Activated T-cell treated with anti-CD3 and anti-CD28 coated beads for 48 hours (primary cell): ENCODE data around the gene RNH1.

ENCODE experiments used
- DNase-seq: peaks from one replicate; pipeline ENCODE4 v3.0.0-alpha.2; 2020; ENCODE audit warnings: low read depth

Gene RNH1

DNA sequence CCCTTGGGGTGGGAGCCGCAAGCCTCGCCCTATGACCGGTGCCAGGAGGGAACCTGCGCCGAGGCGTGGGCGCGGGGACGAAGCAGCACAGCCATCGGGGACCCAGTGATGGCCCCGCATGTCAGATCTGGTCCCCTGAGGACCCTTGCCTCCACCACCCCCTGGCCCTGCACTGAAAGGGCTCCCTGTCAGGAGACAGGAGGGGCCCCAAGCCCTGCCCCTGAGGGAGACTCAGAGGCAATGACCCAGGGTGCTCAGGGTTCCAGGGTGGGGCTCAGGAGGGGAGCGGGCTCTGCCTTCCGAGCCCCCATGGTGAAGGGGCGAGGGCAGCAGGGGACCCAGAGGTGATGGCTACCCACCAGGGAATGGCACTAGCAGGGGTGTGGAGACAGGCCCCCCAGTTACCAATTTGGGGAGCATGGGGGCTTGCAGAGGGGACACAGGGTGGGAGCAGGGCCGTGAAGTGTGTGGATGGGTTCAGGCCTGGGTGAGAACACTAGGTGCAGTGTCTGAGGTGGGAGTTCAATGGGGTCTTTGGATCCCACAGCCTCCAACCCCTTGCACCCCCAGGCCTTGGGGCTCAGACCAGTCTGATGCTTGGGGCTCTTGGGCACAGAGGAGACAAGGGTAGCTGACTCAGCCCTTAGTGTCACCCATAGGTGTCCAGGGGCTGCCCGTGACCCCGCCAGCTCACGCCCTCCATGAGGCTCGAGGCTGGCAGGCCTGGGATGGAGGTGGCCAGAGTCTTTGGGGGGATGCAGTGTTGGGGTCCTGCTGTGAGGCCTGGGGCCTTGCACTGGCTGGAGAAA is 30.8 kb upstream of the RNH1 start:
- DNase-seq, result no peak

DNA sequence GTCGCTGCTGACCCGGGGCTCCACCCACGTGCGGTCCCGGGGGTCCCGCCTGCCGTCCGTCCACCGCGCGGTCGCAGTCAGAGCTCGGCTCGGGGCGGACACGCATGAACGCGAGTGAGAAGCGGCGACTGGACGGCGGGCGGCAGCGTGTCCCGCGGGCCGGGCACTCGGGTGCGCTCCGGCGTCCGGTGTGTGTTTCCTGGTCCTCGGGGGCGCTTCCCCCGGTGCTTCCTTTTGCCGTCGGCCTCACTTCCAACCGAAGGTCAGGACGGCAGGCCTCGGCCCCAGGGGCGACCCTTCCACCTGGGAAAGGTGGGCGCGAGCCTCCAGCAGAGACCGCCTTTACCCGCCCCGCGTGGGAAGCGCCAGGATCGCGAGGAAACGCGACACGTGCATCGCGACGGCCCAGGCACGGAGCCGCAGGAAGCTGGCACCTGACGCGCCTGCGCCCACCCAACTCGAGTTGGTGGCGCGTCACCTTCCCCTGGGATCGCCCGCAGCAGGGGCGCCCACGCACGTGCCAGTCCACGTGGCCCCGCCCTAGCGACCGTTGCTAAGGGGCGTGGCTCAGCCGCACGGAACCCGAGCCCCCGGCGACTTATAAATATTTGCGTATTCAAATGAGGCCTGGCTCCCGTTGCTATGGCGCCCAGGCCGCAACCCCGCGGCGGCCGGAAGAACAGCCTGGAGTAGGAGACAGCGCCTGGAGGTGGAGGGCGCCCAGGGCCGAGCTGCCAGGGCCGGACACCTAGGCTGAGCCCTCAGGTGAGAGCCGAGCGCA is 30.0 kb upstream of the RNH1 start, which contains the start of gene LRRC56:
LRRC56 (plus strand) TSS at position 687 of the 781 bp plus-strand sequence. CDS start 3,158 bp downstream, outside the sequence.
- peak; percentile 93 for DNase-seq

DNA sequence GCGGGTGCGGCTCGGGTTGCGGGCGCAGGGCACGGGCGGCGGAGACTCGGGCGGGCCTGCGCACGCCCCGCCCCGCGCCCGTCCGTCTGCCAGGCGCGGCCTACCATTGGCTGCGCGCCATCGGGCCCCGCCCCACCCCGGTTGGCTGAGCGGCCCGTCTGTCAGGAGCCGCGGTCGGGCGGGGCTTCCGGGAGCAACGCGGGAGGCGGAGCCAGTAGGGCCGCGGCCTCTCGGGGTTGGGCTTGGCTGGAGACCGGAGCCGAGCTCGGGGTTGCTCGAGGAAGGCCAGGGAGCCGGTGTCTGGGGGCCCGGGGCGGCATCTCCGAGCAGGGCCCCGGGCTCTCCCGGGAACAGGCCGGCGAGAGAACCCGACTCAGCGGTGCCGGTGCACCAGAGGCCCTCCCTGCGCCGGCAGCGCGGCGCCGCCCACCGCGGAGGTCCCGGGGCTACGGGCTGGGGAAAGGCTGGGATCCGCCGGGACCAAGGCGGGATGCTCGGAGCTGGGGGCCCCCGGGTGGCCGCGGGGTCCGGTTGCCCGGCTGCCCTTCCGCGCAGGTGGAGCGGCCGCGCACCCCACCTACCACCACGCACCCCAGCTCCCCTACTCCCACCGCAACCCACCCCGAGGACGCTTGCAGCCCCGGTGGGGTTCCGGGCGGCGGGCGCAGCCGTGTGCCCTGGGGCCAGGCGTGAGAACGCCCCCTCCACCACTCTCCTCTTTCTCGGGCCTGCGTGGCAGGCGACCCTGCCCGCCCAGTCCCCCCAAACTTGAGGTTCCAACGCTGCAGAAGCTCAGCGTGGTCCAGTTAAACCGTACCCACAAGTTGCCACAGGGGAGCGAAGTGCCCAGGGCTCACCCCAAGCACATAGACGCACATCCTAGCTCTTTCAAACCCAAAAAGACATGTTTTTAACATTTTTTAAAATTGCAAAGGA is 28.7 kb upstream of the RNH1 start, which contains the start of gene HRAS:
HRAS (minus strand) TSS at position 58 of the 936 bp plus-strand sequence.
- peak; percentile 98 for DNase-seq

DNA sequence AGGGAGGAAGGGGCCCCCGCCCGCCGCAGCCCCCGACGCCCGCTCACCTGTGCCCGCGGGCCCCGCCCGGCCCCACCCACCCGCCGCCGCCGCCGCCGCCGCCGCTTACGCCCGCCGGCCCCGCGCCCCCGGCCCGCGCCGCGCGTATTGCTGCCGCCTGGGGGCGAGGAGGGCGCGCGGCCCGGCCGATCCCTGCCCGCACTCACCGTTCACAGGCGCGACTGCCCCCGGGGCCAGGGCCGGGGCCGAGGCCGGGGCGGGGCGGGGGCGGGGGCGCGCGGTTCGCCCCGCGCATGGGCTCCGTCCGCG is 28.1 kb upstream of the RNH1 start:
- DNase-seq, result no peak

DNA sequence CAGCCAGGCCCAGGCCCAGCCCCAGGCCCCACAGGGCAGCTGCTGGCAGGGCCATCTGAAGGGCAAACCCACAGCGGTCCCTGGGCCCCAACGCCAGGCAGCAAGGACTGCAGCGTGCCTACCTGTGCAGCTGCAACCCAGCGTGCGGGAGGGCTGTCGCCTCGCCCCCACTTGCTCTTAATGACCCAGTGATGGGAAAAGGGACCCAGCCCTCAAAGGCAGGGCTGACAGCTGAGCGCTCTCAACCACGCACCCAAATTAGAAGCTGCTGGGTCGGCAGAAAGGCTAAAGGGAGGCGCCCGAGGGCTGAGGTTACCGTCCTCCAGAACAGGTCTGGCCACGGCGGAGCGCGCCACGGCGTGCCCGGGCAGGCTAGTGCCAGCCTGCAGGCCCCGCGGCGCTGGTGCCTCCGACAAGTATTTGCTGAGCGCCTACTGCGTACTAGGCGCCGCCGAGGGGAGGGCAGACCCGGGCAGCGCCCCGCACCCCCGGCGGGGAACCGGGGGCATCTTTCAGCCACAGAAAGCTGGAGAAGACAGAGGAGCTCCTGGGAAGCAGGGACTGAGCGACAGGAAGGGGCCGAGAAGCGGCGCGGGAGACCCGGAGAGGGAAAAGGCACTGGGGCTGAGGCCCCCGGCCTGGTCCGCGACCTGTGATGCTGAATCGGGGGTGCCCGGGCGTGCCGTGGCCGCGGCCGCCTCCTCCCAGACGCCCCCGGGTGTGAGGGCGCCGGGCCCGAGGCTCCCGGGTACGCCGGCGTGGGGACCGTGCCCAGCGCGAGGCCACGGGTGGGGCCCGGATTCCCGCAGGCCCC is 27.6 kb upstream of the RNH1 start:
- DNase-seq, result no peak

DNA sequence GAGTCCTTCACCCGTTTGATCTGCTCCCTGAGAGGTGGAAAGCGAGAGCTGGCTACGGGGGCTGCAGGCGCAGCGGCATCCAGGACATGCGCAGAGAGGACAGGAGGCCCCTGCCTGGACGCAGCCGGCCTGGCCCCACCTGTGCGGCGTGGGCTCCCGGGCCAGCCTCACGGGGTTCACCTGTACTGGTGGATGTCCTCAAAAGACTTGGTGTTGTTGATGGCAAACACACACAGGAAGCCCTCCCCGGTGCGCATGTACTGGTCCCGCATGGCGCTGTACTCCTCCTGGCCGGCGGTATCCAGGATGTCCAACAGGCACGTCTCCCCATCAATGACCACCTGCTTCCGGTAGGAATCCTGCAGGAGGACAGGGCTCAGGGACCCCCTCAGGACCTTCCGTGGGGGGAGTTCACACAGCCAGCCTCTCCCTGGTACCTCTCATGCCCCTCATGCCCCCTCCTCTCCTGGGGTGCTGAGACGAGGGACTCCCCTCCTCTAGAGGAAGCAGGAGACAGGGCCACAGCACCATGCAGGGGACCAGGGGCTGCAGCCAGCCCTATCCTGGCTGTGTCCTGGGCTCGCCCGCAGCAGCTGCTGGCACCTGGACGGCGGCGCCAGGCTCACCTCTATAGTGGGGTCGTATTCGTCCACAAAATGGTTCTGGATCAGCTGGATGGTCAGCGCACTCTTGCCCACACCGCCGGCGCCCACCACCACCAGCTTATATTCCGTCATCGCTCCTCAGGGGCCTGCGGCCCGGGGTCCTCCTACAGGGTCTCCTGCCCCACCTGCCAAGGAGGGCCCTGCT is 26.7 kb upstream of the RNH1 start:
- no peak for DNase-seq

DNA sequence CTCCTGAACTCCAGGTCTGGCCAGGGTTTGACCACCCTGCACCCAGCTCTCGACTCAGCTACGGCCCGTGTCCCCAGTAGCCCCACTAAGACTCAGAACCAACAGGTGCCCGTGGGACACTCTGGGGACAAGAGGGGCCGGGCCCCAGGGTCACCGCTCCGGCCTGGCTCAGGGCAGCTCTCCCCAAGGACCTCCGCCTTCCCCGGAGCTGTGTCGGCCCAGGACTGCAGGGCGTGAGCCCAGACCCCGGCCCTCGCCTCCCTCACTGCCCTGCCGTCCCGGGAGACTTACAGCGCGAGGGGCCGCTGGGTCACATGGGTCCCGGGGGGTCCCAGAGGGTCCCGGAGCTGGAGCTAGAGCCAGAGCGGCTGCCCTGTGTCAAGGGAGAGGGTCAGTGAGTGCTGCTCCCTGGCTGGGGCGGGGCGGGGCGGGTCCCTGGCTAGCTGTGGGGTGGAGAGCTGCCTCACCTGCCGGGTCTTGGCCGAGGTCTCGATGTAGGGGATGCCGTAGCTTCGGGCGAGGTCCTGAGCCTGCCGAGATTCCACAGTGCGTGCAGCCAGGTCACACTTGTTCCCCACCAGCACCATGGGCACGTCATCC is 26.0 kb upstream of the RNH1 start:
- DNase-seq, result no peak

DNA sequence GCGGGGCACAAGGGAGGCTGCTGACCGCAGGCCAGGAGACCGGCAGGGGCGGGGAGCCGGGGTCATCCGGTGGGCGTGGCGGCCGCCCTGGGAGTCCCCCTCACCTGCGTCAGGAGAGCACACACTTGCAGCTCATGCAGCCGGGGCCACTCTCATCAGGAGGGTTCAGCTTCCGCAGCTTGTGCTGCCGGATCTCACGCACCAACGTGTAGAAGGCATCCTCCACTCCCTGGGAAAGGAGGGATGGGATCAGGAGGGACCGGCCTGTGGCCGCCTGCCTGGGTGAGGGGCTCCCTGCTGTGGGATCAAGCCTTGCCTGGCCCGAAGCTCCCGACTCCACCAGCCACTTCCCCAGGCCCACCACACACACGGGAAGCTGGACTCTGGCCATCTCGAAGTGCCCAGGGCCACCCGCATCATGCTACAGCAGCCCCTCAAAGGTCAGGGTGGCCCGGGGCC is 25.5 kb upstream of the RNH1 start:
- no peak for DNase-seq

DNA sequence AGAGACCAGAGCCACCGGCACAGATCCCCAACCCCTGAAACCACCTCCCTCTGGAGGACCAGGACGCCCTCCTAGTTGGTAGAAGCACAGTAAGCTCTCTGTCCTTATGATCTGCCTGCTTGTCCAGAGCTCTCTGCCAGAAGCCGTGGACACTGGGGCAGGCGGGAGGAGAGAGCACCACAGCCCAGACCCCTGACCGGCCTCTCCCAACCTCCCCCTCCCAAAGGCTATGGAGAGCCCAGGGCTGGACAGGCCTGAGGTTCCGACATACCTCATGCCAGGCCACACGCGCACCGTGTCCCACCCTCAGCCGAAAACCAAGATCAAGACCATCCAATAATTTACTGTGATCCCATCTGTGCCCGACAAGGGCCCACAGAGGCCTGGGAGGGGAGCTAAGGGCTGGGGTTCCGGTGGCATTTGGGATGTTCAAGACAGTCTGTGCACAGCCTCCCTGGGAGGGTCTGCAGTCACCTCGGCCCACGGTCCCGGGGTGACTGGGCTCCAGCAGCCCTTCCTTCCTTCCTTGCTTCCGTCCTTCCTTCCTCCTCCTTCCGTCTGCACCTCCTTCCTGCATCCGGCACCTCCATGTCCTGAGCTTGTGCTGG is 25.0 kb upstream of the RNH1 start:
- DNase-seq, result no peak

DNA sequence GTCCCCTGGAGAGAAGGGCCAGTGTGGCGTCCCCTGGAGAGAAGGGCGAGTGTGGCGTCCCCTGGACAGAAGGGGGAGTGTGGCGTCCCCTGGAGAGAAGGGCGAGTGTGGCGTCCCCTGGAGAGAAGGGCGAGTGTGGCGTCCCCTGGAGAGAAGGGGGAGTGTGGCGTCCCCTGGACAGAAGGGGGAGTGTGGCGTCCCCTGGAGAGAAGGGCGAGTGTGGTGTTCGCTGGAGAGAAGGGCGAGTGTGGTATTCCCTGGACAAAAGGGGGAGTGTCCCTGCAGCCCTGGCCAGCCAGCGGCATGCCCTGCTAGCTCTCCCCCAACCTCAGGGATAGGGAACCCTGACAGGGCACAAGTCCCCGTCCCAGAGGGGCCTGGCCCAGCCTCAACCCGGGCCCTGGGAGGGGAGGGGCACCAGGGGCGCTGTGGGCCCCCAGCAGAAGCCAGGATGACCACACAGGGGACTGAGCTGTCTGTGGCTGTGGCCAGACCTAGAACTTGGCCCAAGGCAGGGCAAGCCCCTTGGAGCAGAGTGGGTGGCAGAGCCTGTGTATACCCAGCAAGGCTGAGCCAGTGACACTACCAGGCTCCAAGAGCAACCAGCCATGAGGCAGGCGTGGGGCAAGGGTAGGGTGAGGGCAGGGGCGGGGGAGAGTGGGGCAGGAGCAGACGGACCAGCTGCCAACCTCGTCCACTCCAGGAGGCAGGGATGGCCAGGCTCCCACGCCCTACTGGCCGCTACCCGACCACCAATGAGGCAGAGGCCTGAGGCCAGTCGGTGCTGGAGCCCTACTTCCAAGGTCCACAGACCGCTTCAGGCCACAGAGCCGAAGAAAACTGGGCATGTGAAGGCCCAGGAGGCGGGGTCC is 24.2 kb upstream of the RNH1 start:
- DNase-seq, result no peak

DNA sequence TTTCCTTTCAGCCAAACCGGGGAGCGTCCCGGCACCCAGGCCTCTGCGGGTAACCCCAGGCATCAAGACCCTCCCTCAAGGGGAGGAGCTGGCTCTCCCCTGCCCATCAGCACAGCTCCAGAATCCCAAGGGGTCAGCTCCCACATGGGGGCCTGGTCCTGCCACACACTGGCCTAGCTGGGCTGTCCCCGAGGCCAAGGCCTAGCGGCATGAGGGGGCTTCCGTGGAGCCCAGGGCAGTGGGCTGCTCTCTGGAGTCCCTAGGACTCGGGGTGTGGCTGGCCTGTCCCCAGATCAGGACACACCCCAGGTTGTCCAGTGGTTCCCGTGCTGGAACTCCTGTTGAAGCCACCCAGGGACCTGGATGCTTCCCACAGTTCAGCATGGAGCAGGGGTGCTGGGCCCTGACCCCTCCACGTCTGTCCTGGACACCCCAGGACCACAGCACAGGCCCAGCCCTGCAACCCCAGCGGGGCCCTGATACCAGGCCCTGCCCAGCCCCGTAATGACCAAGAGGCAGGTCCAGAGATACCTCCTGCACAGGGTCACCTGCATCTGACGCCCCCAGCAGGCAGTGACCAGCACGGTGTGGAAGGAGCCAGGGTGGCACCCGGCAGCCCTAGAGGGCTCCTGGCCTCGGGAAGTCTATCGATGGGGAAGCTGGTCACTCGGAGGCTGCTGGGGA is 22.8 kb upstream of the RNH1 start:
- DNase-seq, result no peak

DNA sequence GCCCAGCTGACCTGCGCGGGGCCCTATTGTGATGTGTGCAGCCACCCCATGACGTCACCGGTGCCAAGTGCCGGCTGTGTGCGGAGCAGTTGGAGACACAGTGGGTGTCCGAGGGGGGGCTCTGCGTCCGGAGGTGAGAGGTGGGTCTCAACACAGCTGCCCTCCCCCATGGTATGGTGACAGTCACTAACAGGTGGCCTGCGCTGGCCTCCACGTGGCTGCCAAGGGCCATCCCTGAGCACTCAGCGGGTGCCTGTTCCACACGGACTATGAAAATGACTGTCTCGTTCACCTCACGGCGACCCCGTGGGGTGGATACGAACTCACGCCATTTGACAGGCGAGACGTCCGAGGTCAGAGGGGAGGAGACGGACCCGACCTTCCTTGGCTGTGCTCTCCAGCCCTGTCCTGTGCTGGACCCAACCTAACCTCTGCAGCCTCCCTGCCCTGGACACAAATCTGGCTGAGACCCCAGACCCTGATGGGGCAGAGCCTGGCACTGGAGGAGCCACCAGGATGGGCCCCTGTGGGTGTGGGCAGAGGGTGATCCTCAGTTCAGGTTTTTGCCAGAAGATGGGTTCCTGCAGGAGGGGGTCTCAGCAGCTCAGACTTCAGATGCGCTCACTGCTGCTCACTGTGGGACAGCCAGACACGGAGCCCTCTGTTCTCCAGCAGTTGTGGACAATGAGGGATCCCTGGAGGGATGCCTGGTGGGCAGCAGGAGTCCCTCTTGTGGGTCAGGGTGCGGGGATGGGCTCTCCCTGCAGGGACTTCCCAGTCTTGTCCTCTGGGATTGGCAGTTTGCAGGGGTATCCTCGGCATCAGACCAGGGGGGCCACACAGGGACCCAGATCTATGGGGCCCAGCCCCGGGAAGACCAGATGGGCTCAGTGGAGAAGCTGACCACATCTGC is 22.0 kb upstream of the RNH1 start:
- no peak for DNase-seq

DNA sequence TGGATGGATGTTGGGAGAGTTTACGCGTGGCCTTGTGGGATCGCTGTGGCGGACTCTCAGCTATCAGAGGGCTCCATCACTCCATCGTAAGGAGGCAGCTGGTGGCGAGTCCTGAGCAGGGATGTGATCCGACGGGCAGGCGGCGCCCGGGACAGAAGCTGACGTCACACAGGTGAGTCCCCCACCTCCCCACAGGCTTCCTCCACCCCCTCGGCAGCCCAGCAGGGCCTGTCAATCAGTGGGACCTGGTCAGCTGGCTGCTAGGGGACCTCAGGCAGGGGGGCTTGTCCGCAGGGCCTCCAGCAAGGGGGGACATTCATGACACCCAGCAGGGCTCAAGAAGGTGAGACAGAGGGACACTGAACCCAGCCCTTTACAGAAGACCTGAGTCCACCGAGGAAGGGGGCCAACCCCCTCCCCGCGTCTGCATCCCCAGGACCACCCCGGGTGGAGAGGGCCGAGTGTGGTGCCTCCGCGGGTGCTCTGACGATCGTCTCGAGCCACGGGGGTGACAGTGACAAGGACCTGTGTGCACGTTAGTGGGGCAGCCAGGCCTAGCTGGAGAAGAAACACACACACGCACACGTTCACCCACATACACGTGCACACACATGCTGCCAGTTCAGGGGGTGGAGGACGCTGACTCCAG is 21.2 kb upstream of the RNH1 start:
- no peak for DNase-seq

DNA sequence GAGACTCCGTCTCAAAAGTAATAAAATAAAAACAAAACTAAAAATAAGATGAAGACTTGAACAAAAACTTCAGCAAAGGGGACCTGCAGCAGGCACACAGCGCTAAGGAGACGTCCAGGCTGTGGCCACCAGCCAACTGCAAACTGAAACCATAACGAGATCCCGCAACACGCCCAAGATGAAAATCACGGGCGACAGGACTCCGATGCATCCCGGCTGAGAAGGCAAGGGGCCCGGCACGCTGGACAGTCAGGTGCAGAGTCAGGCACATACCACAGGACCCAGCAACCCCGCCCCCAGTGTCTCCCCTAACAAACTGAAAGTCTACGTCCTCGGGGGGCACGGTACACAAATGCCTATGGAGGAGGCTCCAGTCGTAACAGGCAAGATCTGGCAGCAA is 19.1 kb upstream of the RNH1 start:
- no peak for DNase-seq

DNA sequence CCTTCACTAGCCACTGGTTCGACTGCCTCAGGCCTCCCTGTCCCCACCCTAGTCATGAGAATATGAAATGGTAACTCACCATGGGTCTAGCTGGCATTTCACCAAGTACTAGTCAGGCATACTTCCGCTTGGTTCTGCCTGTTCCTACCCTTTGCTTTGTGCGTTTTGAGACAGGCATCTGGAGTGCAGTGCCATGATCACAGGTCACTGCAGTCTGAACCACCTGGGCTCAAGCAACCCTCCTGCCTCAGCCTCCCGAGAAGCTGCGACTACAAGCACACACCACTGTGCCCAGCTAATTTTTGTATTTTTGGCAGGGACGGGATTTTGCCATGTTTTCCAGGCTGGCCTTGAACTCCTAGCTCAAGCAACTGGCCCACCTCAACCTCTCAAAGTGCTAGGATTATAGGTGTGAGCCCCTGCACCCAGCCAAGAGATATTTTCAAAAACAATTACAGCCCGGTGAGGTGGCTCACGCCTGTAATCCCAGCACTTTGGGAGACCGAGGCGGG is 14.2 kb upstream of the RNH1 start:
- no peak for DNase-seq
